Measurements from ENCODE around the gene SEPTIN11. TPM values are rescaled to one million over a fixed set of nuclear protein-coding genes. Genes with fewer than 3 reads are reported as not detected.
A peak's percentile ranks its signal among the peaks of the same experiment; 100 is the strongest.

The SEPTIN11 gene
- total and polyA plus RNA-seq, 2 of the 4 experiments (the other 2 are of a cell fraction): 267 to 573 TPM

DNA sequence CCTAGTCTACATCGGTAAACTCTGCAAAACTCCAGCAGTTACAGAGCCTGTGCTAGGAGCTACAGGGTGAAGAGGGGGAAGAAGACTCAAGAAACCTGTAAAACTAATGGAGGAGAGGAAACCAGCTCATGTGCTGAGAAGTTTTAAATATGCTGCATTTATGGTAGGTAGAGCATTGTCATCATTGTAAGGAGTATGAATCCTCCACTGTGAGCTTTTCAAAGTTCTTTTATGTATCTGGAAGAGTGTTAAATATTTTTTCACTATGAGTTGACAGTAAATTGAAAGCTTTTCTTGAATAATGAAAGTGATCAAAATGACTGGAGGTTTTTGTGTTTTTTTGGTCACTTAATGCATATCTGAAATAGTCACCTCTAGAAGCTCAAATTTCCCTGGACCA lies 46.2 kb downstream of the SEPTIN11 start:
- Histone ChIP-seq H3K9me1 (ENCODE audit: insufficient read depth, low read length) (peaks cover 29% of the 10 kb centered on the region), H2AFZ (replicated peaks; ENCODE audit: low read length, poor library complexity) (no peak overlapping the region), H4K91ac (ENCODE audit: insufficient read depth, low read depth, low read length) (no peak overlapping the region), H3K4me1 (ENCODE audit: control insufficient read depth, insufficient read depth, low read length) (peaks cover 17% of the 10 kb centered on the region), H3K27me3 (ENCODE audit: control insufficient read depth, insufficient read depth, low read length) (no peaks in the 10 kb centered on the region), H2BK20ac (ENCODE audit: low read depth, low read length) (no peak overlapping the region), H4K5ac (ENCODE audit: low read depth, low read length) (peak overlapping the region; percentile 11; the same call in 1 of the 2 replicates), H3K4me3 (ENCODE audit: insufficient read depth, low read depth, low read length) (no peak overlapping the region), H2AK9ac (replicated peaks; ENCODE audit: low read depth, low read length, poor library complexity) (no peak overlapping the region), H3K56ac (ENCODE audit: extremely low read depth, insufficient read depth, low read length) (no peak overlapping the region), H2BK120ac (ENCODE audit: low read depth, low read length) (no peak overlapping the region), H3K23ac (ENCODE audit: low read depth, low read length) (0 out of 2 replicates have a peak overlapping the region, but pooled peaks have one; percentile 46), H3K79me1 (ENCODE audit: low read depth in 1 of 2, low read length in 2 of 2) (peaks cover 37 to 64% of the 10 kb centered on the region in 2 experiments), H3K27ac (ENCODE audit: insufficient read depth, low read length) (peak overlapping the region; percentile 29; the same call in 1 of the 2 replicates), H3K14ac (replicated peaks; ENCODE audit: low read depth, low read length) (0 out of 2 replicates have a peak overlapping the region, but pooled peaks have one; percentile 37), H3K9me3 (ENCODE audit: control insufficient read depth, insufficient read depth, low read length) (no peaks in the 10 kb centered on the region), H2BK15ac (ENCODE audit: low read depth, low read length) (no peak overlapping the region), H3K36me3 (ENCODE audit: control insufficient read depth, insufficient read depth, low read length) (peaks cover 35% of the 10 kb centered on the region), H3K4ac (ENCODE audit: low read depth, low read length) (peak overlapping the region; percentile 20; the same call in 1 of the 2 replicates), H4K8ac (ENCODE audit: low read depth in 2 of 2, low read length in 2 of 2) (peak overlapping the region in 1 of 2 experiments; percentile 3; a peak in 1 of 4 replicates), H3K4me2 (ENCODE audit: low read depth, low read length) (no peak overlapping the region), H4K20me1 (ENCODE audit: insufficient read depth, low read length) (peaks cover 41% of the 10 kb centered on the region; the same call in 1 of the 2 replicates), H2BK5ac (ENCODE audit: low read depth, low read length, poor library complexity, severe bottlenecking) (peak overlapping the region; percentile 38), H3K18ac (ENCODE audit: low read depth, low read length) (no peak overlapping the region), H3K9ac (ENCODE audit: low read depth, low read length) (no peak overlapping the region), H2AK5ac (ENCODE audit: low read depth, low read length) (no peak overlapping the region)
- WGBS, 2 experiments (ENCODE audit: extremely low coverage in 2 of 2, insufficient read length in 1 of 2): no CpG with 5 or more reads among the region's 1 CpG
- BruUV-seq (replicated peaks): no TSS peak
- POLR2A ChIA-PET (ENCODE audit: unreplicated experiment): no interaction called here
- no peak for ATAC-seq (ENCODE audit: low read depth)
- dilution Hi-C loops (cut with HindIII; ENCODE audit: low sequenced_read_pairs, unreplicated experiment) (no loop called here), intact Hi-C loops (cut with micrococcal nuclease) (no loop called here), in situ Hi-C loops (cut with MboI; ENCODE audit: low sequenced_read_pairs) (no loop called here)
- no peak for DNase-seq
- CTCF ChIA-PET: interaction anchor here (0.7 to 1.2 kb wide), 3 partner anchors 8 to 46 kb away, joined by 3 to 4 read pairs (median 3); partner anchors contain the start of gene SEPTIN11
- TF ChIP-seq, protein P1, sequence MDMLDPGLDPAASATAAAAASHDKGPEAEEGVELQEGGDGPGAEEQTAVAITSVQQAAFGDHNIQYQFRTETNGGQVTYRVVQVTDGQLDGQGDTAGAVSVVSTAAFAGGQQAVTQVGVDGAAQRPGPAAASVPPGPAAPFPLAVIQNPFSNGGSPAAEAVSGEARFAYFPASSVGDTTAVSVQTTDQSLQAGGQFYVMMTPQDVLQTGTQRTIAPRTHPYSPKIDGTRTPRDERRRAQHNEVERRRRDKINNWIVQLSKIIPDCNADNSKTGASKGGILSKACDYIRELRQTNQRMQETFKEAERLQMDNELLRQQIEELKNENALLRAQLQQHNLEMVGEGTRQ (IDR thresholded peaks at IDR 0.05; ENCODE audit: low read depth, low read length): no peak
- TF ChIP-seq MAFK (IDR thresholded peaks at IDR 0.05; ENCODE audit: low read depth, low read length): no peak
- no peak for TF ChIP-seq CEBPB (IDR thresholded peaks at IDR 0.05; ENCODE audit: low read depth, low read length)
- TF ChIP-seq POLR2A (IDR thresholded peaks at IDR 0.05; ENCODE audit: low read depth, low read length): no peak
- no peak for TF ChIP-seq BHLHE40 (IDR thresholded peaks at IDR 0.05; ENCODE audit: low read depth, low read length)
- no peak for TF ChIP-seq NFE2L2 (IDR thresholded peaks at IDR 0.05; ENCODE audit: low read depth, low read length)
- TF ChIP-seq RCOR1 (IDR thresholded peaks at IDR 0.05; ENCODE audit: insufficient replicate concordance, low read length): no peak
- TF ChIP-seq MAZ (IDR thresholded peaks at IDR 0.05; ENCODE audit: borderline replicate concordance, low read depth, low read length): no peak
- no peak for TF ChIP-seq RAD21 (IDR thresholded peaks at IDR 0.05; ENCODE audit: low read length)
- TF ChIP-seq, protein P2, sequence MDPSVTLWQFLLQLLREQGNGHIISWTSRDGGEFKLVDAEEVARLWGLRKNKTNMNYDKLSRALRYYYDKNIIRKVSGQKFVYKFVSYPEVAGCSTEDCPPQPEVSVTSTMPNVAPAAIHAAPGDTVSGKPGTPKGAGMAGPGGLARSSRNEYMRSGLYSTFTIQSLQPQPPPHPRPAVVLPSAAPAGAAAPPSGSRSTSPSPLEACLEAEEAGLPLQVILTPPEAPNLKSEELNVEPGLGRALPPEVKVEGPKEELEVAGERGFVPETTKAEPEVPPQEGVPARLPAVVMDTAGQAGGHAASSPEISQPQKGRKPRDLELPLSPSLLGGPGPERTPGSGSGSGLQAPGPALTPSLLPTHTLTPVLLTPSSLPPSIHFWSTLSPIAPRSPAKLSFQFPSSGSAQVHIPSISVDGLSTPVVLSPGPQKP (IDR thresholded peaks at IDR 0.05; ENCODE audit: borderline replicate concordance, low read depth, low read length): no peak
- TF ChIP-seq MXI1 (IDR thresholded peaks at IDR 0.05; ENCODE audit: borderline replicate concordance, low read depth, low read length): no peak
- no peak for TF ChIP-seq SMC3 (IDR thresholded peaks at IDR 0.05; ENCODE audit: low read depth, low read length)
- no peak for TF ChIP-seq RFX5 (IDR thresholded peaks at IDR 0.05; ENCODE audit: low read depth, low read length)
- no peak for TF ChIP-seq CHD1 (IDR thresholded peaks at IDR 0.05; ENCODE audit: low read depth, low read length)
- TF ChIP-seq FOS (IDR thresholded peaks at IDR 0.05; ENCODE audit: low read depth, low read length): no peak
- TF ChIP-seq, protein P3, sequence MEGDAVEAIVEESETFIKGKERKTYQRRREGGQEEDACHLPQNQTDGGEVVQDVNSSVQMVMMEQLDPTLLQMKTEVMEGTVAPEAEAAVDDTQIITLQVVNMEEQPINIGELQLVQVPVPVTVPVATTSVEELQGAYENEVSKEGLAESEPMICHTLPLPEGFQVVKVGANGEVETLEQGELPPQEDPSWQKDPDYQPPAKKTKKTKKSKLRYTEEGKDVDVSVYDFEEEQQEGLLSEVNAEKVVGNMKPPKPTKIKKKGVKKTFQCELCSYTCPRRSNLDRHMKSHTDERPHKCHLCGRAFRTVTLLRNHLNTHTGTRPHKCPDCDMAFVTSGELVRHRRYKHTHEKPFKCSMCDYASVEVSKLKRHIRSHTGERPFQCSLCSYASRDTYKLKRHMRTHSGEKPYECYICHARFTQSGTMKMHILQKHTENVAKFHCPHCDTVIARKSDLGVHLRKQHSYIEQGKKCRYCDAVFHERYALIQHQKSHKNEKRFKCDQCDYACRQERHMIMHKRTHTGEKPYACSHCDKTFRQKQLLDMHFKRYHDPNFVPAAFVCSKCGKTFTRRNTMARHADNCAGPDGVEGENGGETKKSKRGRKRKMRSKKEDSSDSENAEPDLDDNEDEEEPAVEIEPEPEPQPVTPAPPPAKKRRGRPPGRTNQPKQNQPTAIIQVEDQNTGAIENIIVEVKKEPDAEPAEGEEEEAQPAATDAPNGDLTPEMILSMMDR (conservative IDR thresholded peaks at IDR 0.05; ENCODE audit: low read depth, low read length): no peak

Measured in IMR-90 (cell line).